SHP77 (cell line): ENCODE data around the gene MAML2.

ENCODE experiments used
- DNase-seq, 2 experiments: peaks; one replicate each; lab custom pipeline; 2025; lab: John Stamatoyannopoulos, UW

MAML2 gene

DNA sequence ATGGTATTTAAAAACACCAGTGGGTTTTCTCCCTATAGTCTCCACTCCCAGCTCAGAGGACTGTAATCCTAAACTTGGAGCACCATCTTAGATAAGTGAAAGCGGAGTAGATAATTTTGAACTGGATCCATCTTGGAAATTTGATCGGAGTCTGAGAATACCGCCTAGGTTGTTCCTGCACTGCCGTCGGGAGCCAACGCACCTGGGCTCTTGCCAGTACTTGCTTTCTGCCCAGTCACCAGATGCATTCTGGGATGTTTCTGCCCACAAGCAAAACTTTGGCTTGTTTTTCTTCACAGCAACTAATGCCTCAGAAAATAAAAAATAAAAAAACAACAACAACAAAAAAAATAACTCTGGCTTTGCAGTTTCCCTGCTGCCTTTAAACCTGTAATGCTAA is 306.1 kb downstream of the MAML2 start:
- DNase-seq, result no peak

DNA sequence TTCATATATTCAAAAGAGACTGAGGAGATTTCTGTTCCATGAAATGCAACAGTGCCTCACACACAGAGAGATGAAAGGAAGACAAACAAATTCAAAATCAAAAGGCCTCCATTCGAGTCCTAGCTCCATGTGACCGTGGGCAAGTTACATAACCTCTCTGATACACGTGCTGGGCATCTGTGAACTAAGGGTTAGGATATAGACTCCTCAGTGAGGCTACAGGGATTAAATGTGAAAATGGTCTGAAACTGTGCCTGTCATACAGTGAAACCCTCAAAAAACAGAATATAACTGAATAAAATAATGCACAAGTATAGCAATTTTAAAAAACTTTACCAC is 307.3 kb downstream of the MAML2 start:
- DNase-seq, result no peak

GRCh38 chr11:96035031-96035739 is 307.8 kb downstream of the MAML2 start:
- DNase-seq, result no peak

GRCh38 chr11:96033599-96033998 is 309.4 kb downstream of the MAML2 start:
- no peak for DNase-seq

GRCh38 chr11:96033095-96033494 is 309.9 kb downstream of the MAML2 start:
- no peak for DNase-seq

DNA sequence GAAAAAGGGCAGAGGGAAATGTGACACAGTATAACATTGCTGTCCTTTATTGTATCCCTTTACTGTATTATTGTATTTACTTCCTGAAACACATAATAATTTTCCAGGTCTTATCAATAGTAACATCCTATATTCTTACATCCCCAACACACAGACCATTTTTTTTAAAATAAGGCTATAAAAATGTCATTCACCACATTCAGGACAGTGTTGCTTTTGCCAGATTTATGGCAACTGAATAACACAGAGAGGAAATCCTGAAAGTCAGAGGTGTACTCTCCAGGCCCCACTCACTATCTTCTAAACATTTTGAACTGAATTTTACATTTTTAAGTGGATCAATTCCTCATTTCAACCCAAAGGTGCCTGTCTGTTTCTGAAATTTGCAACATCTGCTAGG is 314.2 kb downstream of the MAML2 start:
- DNase-seq, result no peak

DNA sequence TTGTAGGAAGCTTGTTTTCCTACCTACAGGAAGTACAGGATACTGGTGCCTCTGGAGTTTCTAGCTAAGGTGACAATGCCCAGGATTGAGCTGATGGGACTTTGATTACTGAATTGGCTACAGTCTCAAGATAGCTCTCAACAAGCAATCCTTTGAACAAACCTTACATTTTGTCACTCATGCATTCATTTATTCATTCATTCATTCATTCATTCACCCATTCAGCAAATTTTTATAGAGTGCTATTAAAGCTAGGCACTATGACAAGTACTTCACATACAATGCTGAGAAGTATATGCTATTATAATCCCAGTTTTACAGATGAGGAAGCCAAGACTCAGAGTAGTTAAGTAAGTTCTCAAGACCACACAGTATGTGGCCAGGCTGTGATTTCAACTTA is 316.0 kb downstream of the MAML2 start:
- no peak for DNase-seq

- DNase-seq, result no peak
Observed at GRCh38 chr11:96026310-96026709, 316.7 kb downstream of the MAML2 start.

- DNase-seq, result no peak
Observed at GRCh38 chr11:96024666-96025065, 318.3 kb downstream of the MAML2 start.

DNA sequence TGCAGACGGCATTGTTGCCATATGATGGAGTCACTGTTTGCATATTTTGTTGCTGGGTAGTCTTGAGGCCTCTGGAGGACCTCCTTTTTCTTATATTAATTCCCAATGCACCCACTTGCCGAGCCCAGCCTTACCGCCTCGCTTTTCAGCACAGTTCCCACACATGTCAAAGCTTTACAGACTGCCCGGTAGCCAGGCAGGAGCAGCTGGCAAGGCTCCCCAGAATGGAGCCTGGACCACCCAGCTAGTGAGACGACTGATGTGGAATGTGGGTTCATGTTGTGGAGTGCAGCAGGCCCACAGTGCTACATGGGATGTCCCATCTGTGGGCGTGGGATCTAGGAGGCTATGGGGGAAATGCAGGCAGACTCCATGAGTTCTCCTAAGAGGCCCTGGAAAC is 319.7 kb downstream of the MAML2 start:
- DNase-seq, result no peak

DNA sequence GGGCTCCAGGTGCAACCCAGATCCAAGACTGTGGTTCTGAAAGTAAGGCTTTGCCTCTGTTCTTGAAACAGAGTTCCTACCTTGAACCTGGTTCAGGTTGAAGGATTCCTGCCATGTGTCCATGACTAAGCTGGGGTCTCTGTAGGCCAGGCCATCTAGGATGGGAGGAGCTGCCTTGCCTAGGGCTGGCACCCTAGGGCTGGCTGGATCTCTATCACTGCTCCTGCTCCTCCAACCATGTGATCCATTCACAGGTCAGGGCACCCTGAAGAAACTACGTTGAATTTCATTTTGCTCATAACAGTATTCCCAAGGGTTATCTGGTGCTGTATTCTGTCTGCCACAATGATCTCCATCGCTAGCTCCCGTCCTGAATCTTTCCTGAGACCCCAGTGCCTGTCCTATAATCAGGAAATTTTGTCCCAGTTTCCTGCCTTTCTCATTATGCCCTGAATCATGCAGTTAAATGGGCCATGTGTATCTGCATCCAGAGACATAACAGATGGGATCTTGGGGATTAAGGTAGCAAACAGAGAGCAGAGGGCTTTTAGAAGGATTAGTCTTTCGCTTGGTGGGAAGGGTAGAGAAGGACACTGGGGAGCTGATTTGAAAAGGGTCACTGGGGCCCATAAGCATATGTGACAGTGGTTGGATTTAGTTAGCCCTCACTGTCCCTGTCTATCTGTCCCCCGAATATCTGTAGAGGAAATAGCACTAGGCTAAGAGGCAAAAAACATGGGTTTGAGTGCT is 320.9 kb downstream of the MAML2 start:
- DNase-seq, result no peak

GRCh38 chr11:96019810-96020747 is 322.9 kb downstream of the MAML2 start:
- DNase-seq, result no peak

GRCh38 chr11:96019281-96019680 is 323.7 kb downstream of the MAML2 start:
- DNase-seq, result no peak

GRCh38 chr11:96017856-96018255 is 325.1 kb downstream of the MAML2 start:
- no peak for DNase-seq

DNA sequence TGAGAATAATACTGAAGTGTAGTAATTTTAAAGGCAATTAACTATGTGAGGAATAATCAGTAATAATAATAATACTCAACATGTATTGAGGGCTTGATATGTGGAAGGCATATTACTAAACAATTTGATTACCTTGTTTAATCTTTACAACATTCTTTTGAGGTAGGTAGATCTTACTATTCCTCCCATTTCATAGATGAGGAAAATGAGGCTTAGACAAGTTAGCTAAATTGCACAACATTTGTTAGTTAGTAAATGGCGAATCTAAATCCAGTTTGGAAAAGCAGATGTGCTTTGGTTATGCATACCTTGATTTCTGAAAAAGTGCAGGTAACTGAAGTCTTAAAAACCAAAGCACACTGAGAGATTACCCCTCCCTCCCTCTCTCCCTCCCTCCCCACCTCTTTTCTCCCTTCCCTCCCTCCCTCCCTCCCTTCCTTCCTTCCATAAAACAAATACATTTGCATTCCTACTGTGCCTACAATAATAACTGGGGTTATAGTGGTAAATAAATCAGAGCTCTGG is 326.0 kb downstream of the MAML2 start:
- no peak for DNase-seq

DNA sequence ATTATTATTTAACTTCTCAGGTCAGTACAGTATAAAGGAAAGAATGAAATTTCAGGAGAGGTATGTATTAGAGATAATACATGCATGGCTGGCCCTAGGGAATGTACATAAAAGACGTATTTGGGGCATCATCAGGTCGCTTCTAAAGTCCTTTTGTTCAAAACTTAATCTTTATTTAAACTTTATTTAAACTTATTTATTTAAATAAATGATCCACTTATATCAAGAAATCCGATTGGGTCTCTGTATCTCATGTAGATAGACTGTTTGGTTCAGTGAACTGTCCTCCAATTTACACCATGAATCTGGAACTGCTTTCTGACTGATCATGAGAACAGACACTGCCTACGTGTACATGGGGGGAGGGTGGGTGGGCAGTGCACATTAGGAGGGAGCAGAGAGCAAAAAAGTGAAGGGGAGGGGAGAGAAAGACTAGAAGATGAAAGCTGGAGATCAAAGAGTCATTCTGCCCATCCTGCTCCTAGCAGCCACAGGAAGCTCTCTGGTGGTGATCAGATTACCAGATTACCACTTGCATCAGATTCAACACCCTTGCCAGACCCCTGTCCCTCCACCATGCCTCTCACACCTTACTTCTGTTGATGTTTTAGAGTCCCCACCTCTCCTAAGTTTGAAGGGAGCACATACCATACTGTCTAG is 327.0 kb downstream of the MAML2 start:
- DNase-seq, result no peak

DNA sequence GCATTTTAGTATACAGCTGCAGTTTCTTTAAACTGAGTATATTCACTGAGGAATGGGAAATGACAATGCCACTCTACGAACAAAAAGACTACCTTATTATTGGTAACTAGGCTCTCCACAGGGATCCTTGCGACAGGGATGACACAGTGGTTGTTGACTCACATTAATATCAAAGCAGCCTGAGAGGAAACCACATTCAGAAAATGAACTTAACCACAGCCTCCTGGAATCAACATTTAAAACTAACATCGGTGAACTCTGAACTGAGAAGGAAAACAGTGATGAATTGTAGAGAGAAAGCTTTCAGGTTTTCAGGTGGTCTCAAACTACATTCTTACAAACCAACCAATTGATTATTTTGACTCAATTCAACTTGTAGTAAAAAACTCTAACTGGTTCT is 328.8 kb downstream of the MAML2 start:
- no peak for DNase-seq

DNA sequence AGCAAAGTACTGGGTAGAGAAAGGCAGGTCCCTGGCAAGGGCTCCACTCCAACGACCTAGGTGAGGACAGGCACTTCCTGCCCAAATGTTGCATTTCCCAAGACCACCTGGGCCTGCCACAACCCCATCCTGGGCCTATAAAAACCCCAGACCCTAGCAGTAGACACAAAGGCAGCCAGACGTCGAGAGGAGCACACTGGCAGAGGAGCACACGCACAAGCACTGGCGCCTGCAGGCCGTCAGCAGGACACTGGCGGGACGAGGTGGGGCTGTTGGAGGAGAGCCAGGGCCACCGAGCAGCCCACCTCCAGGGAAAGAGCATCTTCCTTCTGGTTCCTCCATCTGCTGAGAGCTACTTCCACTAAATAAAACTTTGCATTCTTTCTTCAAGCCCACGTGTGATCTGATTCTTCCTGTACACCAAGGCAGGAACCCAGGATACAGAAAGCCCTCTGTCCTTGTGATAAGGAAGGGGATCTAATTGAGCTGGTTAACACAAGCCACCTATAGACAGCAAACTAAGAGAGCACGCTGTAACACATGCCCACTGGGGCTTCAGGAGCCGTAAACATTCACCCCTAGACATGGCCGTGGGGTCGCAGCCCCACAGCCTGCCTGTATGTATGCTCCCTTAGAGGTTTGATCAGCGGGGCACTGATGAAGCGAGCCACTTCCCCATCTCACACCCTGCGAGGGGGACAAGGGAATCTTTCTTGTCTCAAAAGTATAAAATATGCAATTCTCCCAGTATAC is 329.4 kb downstream of the MAML2 start:
- DNase-seq, result no peak

DNA sequence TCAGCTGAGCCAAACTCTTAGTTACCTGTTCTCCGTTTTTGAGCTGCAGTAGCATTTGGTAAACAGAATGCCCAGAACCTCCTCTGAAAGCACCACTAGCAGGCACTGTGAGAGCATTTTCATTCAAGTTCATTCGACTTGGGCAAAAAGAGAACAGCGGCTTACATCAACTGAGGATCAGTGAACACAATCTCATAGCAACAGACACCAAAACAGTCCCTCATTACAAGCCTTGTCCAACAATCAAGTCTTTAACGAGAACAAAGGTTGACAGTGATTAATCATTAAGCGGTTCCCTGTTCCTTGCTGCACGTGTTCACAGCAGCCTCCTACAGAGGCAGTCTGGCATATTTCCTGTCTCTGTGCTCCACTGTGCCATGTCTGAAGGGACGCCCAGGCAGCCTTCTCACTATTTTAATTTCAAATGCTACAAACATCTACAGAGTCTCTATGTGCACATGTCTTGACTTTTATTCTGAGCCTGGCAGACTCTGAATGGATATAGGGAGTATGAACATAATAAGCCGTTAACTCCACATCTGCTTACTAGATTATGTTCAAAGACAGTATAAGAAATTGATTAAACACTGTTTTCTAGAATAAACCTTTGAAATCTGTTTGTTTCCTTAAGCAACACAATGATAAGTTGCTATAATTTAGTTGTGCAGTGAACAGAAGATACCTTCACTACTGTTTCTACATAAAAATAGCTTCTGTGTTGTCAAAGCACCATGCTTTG is 330.7 kb downstream of the MAML2 start:
- DNase-seq, result peak; percentile 1 to 2

DNA sequence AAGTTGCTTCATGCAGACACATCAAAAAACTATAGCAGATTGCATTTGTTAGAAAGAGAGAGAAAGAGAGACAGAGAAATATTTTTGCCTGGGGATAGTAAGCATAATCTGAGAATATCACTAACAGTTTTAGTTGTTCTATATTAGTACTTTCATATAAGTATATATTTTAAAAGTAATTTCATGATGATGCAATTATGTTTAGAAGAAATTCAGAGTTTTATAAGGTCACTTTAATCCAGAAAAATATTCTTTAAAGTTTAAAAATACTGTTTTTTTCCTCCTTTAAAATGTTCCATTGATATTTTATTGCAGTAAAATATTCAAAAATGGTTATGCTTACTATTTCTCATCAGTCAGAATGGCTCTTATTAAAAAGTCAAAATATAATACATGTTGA is 332.3 kb downstream of the MAML2 start:
- DNase-seq, result no peak
